GM18517 (cell line): Measurements from ENCODE around the gene USP6.
"Not testable (repeated sequence)": the region's sequence is repeated elsewhere in the genome, so short reads cannot be mapped to it uniquely, and the experiment has no call there.

ENCODE experiments used
- ATAC-seq: cut with Tn5 transposase; IDR thresholded peaks from one replicate; pipeline ENCODE4 v1.9.1; 2021; ENCODE audit warnings: mild to moderate bottlenecking, moderate library complexity; ENCODE audit not compliant: unreplicated experiment

The USP6 gene

GRCh38 chr17:5121186-5121841, 5.5 kb downstream of the USP6 start:
- no peak for ATAC-seq

DNA sequence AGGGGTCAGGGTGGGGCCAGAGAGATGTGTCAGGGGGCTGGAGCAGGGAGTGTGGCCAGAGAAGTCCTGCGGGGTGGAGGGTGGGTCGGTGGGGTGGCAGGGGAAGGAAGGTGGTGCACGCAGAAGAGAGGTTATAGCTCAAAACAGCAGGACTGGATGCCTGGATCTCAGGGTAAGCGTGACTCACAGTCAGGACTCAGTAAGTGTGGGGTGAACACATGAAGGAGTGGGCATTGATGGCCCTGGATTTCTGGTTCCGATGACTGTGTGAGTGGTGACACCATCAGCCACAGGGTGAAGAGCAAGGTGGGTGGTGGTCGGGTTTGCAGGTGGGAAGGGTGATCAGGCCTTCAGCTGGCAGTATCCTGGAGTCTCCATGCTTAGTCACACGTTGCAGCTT, 6.2 kb downstream of the USP6 start:
- not testable (repeated sequence) for ATAC-seq

GRCh38 chr17:5122586-5123342, 6.9 kb downstream of the USP6 start:
- ATAC-seq = no peak

DNA sequence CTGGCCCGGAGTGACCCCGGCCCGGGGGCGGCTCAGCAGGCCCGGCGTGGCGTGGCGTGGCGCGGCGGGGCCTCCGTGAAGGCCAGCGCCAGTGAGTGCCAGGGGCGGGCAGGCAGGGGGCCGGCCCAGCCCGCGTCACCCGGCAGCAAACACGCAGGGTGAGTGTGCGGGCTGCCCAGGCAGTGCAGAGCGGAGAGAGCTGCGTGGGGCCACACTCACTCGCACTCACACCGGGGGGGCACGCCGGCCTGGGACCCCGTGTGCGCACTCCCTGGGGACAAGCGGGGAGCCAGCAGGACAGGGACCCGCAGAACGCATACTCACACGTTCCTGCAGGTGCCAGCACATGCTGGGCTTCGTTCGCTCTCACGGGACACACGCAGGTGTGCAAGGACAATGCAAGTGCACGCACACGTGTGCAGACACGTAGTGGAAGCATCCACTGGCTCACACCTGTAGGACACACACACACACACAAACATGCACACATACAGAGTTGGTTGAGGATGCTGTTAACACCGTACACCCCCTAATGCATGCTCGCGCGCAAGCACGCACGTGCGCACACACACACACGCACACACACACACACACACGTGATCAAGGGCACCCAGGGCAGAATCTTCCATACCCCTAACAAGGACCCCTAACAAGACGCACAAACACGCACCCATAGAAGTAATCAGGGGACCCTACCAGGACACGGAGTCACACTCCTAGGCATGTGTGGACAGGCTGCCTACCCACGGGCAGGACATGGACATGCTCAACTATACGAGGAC, 7.7 kb downstream of the USP6 start:
- no peak for ATAC-seq

- ATAC-seq = not testable (repeated sequence)
Observed at GRCh38 chr17:5124125-5124760, 8.4 kb downstream of the USP6 start.

GRCh38 chr17:5124896-5125295, 9.1 kb downstream of the USP6 start:
- ATAC-seq = not testable (repeated sequence)

DNA sequence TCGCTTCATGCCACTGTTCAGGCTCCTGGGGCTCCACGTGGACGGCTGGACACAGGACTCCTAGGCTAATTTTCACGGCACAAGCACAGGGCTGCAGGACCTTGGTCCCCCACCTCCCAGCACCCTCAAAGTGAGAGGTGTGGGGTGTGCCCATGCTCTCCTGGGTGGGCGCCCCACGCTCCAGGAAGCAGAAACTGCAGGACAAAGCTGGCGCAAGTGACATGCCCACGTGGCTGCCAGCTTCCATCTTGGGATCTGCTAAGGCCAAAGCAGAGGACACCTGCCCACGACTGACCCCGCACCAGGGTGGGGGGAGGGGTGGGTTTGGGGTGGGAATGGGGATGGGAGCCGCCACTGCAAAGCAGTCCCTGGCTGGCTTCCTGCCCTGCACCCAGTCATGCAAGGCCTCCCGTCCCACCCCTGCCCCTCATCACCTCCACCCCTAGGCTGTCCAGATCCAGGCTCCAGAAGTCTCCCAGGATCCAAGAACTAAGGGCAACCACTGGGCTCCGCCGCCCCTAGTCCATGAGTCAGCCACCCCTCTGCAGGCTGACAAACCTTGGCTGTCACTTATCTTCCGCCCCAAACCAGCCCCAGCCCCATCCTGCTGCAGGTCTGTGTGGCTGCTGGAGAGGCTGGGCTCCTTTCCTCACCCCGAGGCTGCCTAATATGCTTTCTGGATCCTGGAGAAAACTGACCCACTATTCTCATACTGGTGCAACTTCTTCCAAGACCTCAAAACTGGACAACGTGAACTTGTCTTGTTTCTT, 11.1 kb downstream of the USP6 start:
- ATAC-seq = no peak

DNA sequence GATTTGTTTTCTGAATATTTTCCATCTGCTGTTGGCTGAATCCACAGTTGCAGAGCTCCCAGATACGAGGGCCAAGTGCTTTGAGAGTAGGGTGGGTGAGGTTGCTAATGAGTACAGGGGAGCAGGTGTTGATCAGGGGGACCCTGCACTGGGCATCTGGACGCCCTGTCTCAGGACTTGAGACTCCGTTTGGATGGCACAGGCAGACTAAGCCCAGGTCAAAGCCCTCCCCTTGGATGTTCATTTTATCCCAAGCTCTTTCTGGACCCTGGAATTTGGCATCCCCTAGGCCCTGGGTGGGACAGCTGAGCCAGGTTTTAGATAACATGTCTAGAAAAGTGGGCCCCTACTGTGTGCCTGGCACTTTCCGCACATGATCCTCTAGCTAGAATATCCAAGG, 12.1 kb downstream of the USP6 start:
- ATAC-seq = no peak

- not testable (repeated sequence) for ATAC-seq
Observed at GRCh38 chr17:5128387-5128786, 12.6 kb downstream of the USP6 start.

DNA sequence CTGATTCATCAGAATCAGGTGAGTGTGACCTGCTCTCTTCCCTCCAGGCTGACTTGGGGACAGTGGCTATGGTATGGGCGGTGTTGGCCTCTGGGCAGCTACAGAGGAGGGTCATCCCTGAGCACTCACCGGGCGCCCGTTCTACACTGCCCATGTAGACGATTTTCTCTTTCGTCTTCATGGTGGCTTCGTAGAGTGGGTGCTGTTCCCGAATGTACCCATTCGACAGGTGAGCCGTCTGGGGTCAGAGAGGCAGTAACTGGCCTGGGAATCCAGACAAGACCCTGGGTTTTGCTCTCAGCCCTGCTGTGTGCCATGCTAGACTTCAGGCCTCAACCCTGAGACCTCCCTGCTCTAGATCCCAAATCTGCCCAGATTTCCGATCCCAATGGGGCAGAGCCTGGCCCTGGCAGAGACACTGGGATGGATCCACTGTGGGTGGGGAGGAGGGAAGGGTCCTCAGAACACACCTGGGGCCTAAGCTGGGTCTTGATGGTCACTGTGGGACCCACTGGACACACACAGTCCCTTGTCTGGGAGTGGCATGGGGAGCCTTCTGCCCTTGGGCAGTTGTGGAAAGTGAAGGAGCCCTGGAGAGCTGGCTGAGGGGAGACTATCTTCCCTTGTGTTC, 13.2 kb downstream of the USP6 start:
- no peak for ATAC-seq

GRCh38 chr17:5129770-5130169, 13.9 kb downstream of the USP6 start:
- not testable (repeated sequence) for ATAC-seq

GRCh38 chr17:5130261-5130660, 14.4 kb downstream of the USP6 start:
- not testable (repeated sequence) for ATAC-seq

GRCh38 chr17:5130687-5131086, 14.9 kb downstream of the USP6 start:
- not testable (repeated sequence) for ATAC-seq

DNA sequence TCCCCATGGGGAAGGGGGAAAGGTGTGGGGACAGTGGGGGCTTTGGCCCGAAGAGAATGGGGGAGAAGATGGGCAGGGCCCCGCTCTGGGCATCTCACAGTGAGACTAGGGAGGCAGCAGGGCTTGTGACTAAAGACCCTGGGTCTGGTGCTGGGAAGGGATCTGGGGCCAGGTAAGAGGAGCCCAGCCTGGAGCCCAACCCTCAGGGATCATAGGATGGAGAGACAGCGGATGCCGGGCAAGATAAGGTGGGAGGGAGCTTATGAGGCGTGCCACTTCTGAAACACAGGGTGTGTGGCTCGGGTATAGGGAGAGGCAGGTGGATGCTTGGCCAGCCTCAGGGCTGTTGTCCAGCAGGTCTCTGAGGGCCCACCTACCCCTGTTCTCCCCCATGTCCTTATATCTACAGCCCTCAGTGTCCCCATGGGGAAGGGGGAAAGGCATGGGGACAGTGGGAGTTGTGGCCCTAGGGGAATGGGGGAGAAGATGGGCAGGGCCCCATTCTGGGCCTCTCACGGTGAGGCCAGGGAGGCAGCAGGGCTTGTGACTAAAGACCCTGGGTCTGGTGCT, 15.4 kb downstream of the USP6 start:
- no peak for ATAC-seq

DNA sequence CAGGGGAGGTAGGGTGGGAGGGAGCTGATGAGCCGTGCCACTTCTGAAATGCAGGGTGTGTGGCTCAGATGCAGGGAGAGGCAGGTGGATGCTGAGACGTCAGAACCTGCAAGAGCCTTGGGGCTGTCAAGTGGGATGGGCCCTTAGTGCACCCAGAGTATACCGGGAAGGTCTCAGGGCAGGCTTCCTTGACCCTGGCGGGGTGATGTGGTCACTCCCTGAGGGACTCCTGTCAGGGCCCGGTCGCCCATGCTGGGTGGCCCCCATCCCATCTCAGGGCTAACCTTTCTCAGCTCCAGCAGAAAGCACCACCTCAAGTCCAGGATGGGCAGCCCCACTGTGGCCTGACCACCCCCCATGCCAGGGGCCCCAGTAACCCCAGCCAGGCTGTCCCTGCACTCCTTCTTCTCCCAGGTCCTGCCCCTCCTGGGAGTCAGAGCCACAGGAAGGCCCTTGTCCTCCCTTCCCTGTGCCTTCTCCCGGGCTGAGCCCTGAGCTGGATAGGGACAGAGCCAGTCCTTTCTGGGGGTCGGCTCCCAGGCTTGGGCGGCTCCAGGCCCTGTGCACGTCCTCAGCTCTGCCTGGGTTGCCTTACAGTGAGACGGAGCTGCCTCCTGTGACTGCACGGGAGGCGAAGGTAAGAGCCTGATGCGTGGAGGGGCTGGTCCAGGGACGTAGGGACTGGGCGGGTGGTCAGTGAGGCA, 16.1 kb downstream of the USP6 start:
- not testable (repeated sequence) for ATAC-seq

GRCh38 chr17:5132503-5133225, 16.8 kb downstream of the USP6 start:
- ATAC-seq = not testable (repeated sequence)

DNA sequence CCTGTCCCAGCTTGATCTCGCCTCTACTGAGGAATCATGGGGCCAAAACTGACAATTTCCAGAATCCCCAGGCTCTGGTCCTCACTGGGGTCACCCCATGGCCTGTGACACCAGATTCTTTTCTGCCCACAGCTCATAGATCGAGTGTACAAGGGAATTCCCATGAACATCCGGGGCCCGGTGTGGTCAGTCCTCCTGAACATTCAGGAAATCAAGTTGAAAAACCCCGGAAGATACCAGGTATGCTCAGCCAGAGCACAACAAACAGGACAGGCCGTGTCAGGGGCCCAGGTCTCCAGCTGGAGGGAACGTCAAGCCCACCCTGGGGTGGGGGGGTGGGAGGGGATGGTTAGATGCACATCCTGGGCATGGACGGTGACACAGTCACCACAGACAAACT, 17.5 kb downstream of the USP6 start:
- no peak for ATAC-seq

GRCh38 chr17:5133961-5134360, 18.1 kb downstream of the USP6 start:
- ATAC-seq = not testable (repeated sequence)
